Measurements from ENCODE around the gene AAK1. TPM values are rescaled to one million over a fixed set of nuclear protein-coding genes. Genes with fewer than 3 reads are reported as not detected.

Gene AAK1
- total and polyA plus RNA-seq, 10 of the 15 experiments (the other 5 are each of a cell fraction or from before 2014, with no cell fraction given), result 2.9 to 41.4 (median 17.5) TPM

DNA sequence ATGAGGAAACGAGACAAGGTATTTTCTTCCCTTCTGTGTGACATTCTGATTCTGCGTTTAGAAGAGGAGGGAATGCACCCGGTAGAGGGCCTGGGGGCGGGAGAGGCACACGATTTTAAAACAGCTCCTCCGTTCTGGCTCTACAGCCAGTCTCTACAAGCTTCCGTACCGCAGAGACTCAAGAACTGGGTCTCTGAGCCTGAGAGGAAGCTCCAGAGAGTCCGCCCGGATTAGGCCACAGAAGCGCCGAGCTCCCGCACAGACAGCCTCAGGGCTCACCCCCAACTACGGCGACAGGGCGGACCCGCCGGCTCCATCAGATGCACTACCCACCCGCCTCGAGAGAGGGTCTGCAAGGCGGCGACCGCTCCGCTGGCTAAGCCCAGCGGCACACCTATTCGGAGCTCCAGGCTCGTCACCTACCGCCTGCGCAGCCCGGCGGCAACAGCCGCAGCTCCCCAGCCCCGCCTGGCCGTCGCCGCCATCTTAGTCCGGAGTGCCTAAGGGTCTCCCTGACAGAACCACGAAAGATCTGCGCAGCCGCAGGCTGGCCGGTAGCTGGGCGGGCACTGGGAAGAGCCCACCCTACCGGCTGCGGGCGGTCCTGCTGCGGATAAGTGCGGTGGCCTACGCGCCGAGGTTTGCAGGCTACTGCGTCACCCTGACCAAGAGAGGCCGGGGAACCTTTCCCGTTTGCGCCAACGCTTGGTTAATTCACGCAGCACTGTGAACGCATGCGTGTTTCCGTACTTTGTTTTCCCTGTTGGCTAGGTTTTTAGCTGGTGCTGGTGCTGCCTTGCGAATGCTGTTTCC, 206.4 kb downstream of the AAK1 start, which contains the start of gene NFU1 (continued):
- TF ChIP-seq E2F8 (IDR thresholded peaks at IDR 0.05; ENCODE audit: low read depth, partially characterized antibody) (no peak), SREBF2 (IDR thresholded peaks at IDR 0.05; ENCODE audit: low read length) (no peak), SUPT20H (IDR thresholded peaks at IDR 0.05; ENCODE audit: borderline replicate concordance, control insufficient read depth, low read depth, low read length) (no peak), MYC (IDR thresholded peaks at IDR 0.05; ENCODE audit: insufficient read depth, insufficient read length, insufficient replicate concordance, low read length, severe bottlenecking) (no peak), POLR2AphosphoS2 (IDR thresholded peaks at IDR 0.05; ENCODE audit: low read depth, low read length) (peak; percentile 49; the same call in 1 of the 2 replicates), EZH2 (IDR thresholded peaks at IDR 0.05; ENCODE audit: borderline replicate concordance, control insufficient read depth, low read depth, low read length) (no peak), TCF3 (IDR thresholded peaks at IDR 0.05; ENCODE audit: borderline replicate concordance, insufficient read depth, low read depth, low read length) (peak; percentile 64; the same call in 1 of the 2 replicates), RELA (IDR thresholded peaks at IDR 0.05; ENCODE audit: borderline replicate concordance, partially characterized antibody) (no peak), E4F1 (IDR thresholded peaks at IDR 0.05; ENCODE audit: borderline replicate concordance, partially characterized antibody) (no peak), SRF (IDR thresholded peaks at IDR 0.05; ENCODE audit: low read depth in 2 of 2, low read length in 2 of 2) (no peak), TARDBP (IDR thresholded peaks at IDR 0.05; ENCODE audit: borderline replicate concordance) (0 out of 2 replicates have a peak, but pooled peaks have one; percentile 19), CHD2 (IDR thresholded peaks at IDR 0.05; ENCODE audit: borderline replicate concordance, low read depth, low read length) (peak; percentile 44; the same call in 1 of the 2 replicates), JUND (IDR thresholded peaks at IDR 0.05; ENCODE audit: low read depth, low read length) (peak; percentile 36; the same call in 1 of the 2 replicates), YY1 (IDR thresholded peaks at IDR 0.05; ENCODE audit: low read depth, low read length) (peak; percentile 98), HDAC6 (IDR thresholded peaks at IDR 0.05; ENCODE audit: unreplicated experiment) (no peak), ZNF384 (IDR thresholded peaks at IDR 0.05; ENCODE audit: borderline replicate concordance, low read depth, low read length) (no peak), GATAD2B (conservative IDR thresholded peaks at IDR 0.05; ENCODE audit: low read depth) (peak; percentile 85; the same call in 1 of the 2 replicates), ATF3 (IDR thresholded peaks at IDR 0.05; ENCODE audit: borderline replicate concordance, extremely low read depth, low read depth, low read length) (no peak), PML (IDR thresholded peaks at IDR 0.05; ENCODE audit: low read length) (0 out of 2 replicates have a peak, but pooled peaks have one; percentile 75), IKZF1 (conservative IDR thresholded peaks at IDR 0.05) (peak; percentile 77)

Measured in GM12878 (cell line).